Anterior cingulate cortex (tissue), 58 donors: ENCODE measurements around the gene DNAJB8.

Experiments used
- DNase-seq, 58 donors: peaks; one replicate each; lab custom pipeline; 2025; lab: John Stamatoyannopoulos, UW

The DNAJB8 gene

GRCh38 chr3:128495435-128495970 is 28.8 kb upstream of the DNAJB8 start:
- DNase-seq, result no peak

GRCh38 chr3:128494367-128494650 is 27.6 kb upstream of the DNAJB8 start:
- no peak for DNase-seq

- no peak for DNase-seq
Observed at GRCh38 chr3:128493570-128494366, 27.1 kb upstream of the DNAJB8 start.

GRCh38 chr3:128492671-128493569 is 26.2 kb upstream of the DNAJB8 start, which contains the start of gene GATA2:
GATA2 (minus strand) TSS chr3:128493201; CDS start chr3:128487031, 6,170 bp downstream.
- no peak for DNase-seq

GRCh38 chr3:128491941-128492670 is 25.4 kb upstream of the DNAJB8 start:
- no peak for DNase-seq

GRCh38 chr3:128491691-128491940 is 24.9 kb upstream of the DNAJB8 start:
- DNase-seq, result no peak

GRCh38 chr3:128490915-128491690 is 24.4 kb upstream of the DNAJB8 start:
- DNase-seq, result no peak

GRCh38 chr3:128490650-128490914 is 23.9 kb upstream of the DNAJB8 start:
- no peak for DNase-seq

GRCh38 chr3:128489927-128490649 is 23.4 kb upstream of the DNAJB8 start:
- DNase-seq, result no peak

- DNase-seq, result no peak
Observed at GRCh38 chr3:128489674-128489926, 22.9 kb upstream of the DNAJB8 start.

- DNase-seq, result no peak
Observed at GRCh38 chr3:128488991-128489673, 22.4 kb upstream of the DNAJB8 start.

GRCh38 chr3:128488636-128488990 is 21.9 kb upstream of the DNAJB8 start:
- DNase-seq, result no peak

GRCh38 chr3:128487813-128488635 is 21.3 kb upstream of the DNAJB8 start:
- DNase-seq, result peak in 32 of 58 donors; percentile 1 to 55 (median 10)

- DNase-seq, result no peak
Observed at GRCh38 chr3:128487538-128487812, 20.8 kb upstream of the DNAJB8 start.

- peak in 1 of 58 donors; percentile 6 for DNase-seq
Observed at GRCh38 chr3:128486681-128487537, 20.2 kb upstream of the DNAJB8 start.

GRCh38 chr3:128486205-128486628 is 19.5 kb upstream of the DNAJB8 start:
- no peak for DNase-seq

GRCh38 chr3:128485282-128486204 is 18.9 kb upstream of the DNAJB8 start:
- DNase-seq, result no peak
